H1 (cell line): ENCODE results near the gene SS18L1. TPM values are rescaled to one million over a fixed set of nuclear protein-coding genes. Genes with fewer than 3 reads are reported as not detected.
A peak's percentile ranks its signal among the peaks of the same experiment; 100 is the strongest.

Experiments
- CTCF ChIA-PET: fragments of 300-600 bp; sonication (Branson Sonifier 250); formaldehyde crosslinking; loops from one replicate; lab custom pipeline; 2021; ENCODE audit not compliant: partially characterized antibody; lab: Charles Lee
- POLR2A ChIA-PET: fragments of 300-600 bp; sonication (Branson Sonifier 250); formaldehyde crosslinking; loops from one replicate; lab custom pipeline; 2021; ENCODE audit warnings: inconsistent platforms; ENCODE audit not compliant: partially characterized antibody; lab: Charles Lee
- DNase-seq, 2 experiments: peaks; one replicate each; pipeline versions ENCODE4 v3.0.0 to v3.0.0-alpha.2; 2010 to 2022; ENCODE audit warnings: low spot score in 2 of 2, low read depth in 1 of 2, mixed read lengths in 1 of 2
- FAIRE-seq: peaks from 2 replicates; lab custom pipeline; 2011; peaks lifted over from hg19 to GRCh38; lab: Jason Lieb, UNC
- H2AFZ ChIP-seq: 2 replicates; pipeline ENCODE4 v1.8.1; 2012; ENCODE audit warnings: low read length, inconsistent platforms
- H2AK5ac ChIP-seq: 2 replicates; pipeline ENCODE4 v1.6.1; 2013; ENCODE audit warnings: low read depth, low read length
- H2BK120ac ChIP-seq: replicated peaks from 2 replicates; pipeline ENCODE3; 2013; ENCODE audit warnings: low read depth, low read length, inconsistent platforms
- H2BK12ac ChIP-seq: 2 replicates; pipeline ENCODE4 v1.6.1; 2013; ENCODE audit warnings: low read depth, low read length
- H2BK15ac ChIP-seq: 2 replicates; pipeline ENCODE4 v1.6.1; 2013; ENCODE audit warnings: low read length
- H2BK20ac ChIP-seq: 2 replicates; pipeline ENCODE4 v1.6.1; 2013; ENCODE audit warnings: low read length
- H2BK5ac ChIP-seq: 2 replicates; pipeline ENCODE4 v1.6.1; 2013; ENCODE audit warnings: low read depth, low read length
- H3K14ac ChIP-seq: 2 replicates; pipeline ENCODE4 v1.6.1; 2013; ENCODE audit warnings: inconsistent platforms; ENCODE audit not compliant: insufficient read length
- H3K18ac ChIP-seq: 2 replicates; pipeline ENCODE4 v1.6.1; 2013; ENCODE audit warnings: low read length; ENCODE audit errors: extremely low read depth
- H3K23ac ChIP-seq: 2 replicates; pipeline ENCODE4 v1.6.1; 2013; ENCODE audit warnings: inconsistent platforms; ENCODE audit not compliant: insufficient read length
- H3K23me2 ChIP-seq: 2 replicates; pipeline ENCODE4 v1.6.1; 2013; ENCODE audit warnings: low read depth, low read length
- H3K27ac ChIP-seq: 2 replicates; pipeline ENCODE4 v1.6.1; 2011; ENCODE audit warnings: low read depth, low read length, inconsistent platforms
- H3K27me3 ChIP-seq, 4 experiments: replicated peaks in 1 of 4; 1 replicate in 1 of 4; 2 replicates in 3 of 4; pipeline versions ENCODE4 v1.6.1 to v1.8.1; 2011 to 2013; ENCODE audit warnings: low read length in 3 of 4, mild to moderate bottlenecking in 3 of 4, inconsistent platforms in 2 of 4, mixed read lengths in 2 of 4, moderate library complexity in 1 of 4; ENCODE audit not compliant: control insufficient read depth in 3 of 4, insufficient read depth in 3 of 4; ENCODE audit errors: extremely low read depth in 1 of 4
- H3K36me3 ChIP-seq, 4 experiments: 2 replicates each; pipeline versions ENCODE4 v1.6.1 to v1.8.1; 2011 to 2013; ENCODE audit warnings: mild to moderate bottlenecking in 4 of 4, low read length in 3 of 4, moderate library complexity in 2 of 4, control low read depth in 1 of 4, inconsistent platforms in 1 of 4; ENCODE audit not compliant: insufficient read depth in 4 of 4, control insufficient read depth in 2 of 4
- H3K4ac ChIP-seq: replicated peaks from 2 replicates; pipeline ENCODE3; 2013; ENCODE audit warnings: low read length, low read depth, mixed read lengths, inconsistent platforms; ENCODE audit not compliant: insufficient read length
- H3K4me1 ChIP-seq, 4 experiments: replicated peaks in 1 of 4; 1 replicate in 1 of 4; 2 replicates in 3 of 4; pipeline versions ENCODE4 v1.6.1 to v1.8.1; 2011 to 2013; ENCODE audit warnings: low read length in 3 of 4, inconsistent platforms in 2 of 4, mixed read lengths in 1 of 4; ENCODE audit not compliant: insufficient read depth in 4 of 4, control insufficient read depth in 3 of 4
- H3K4me2 ChIP-seq, 2 experiments: 2 replicates each; pipeline versions ENCODE4 v1.6.1 to v1.8.1; 2011 to 2013; ENCODE audit warnings: low read depth in 2 of 2, low read length in 2 of 2, control low read depth in 1 of 2, inconsistent platforms in 1 of 2, mild to moderate bottlenecking in 1 of 2; ENCODE audit not compliant: insufficient read depth in 1 of 2
- H3K4me3 ChIP-seq, 4 experiments: fragments of 200-600, 300-600 bp in 1 of 4; sonication (generic), shearing (Covaris generic), sonication (Bioruptor Twin) in 1 of 4; 2 replicates each; pipeline versions ENCODE4 v1.5.1 to v1.8.1; 2011 to 2016; ENCODE audit warnings: low read length in 4 of 4, low read depth in 3 of 4, control low read depth in 2 of 4, inconsistent platforms in 2 of 4, mild to moderate bottlenecking in 2 of 4, mixed read lengths in 1 of 4, moderate library complexity in 1 of 4; ENCODE audit not compliant: insufficient read depth in 2 of 4; ENCODE audit errors: extremely low read depth in 1 of 4
- H3K56ac ChIP-seq: replicated peaks from 2 replicates; pipeline ENCODE3; 2013; ENCODE audit warnings: low read depth, mild to moderate bottlenecking, mixed read lengths, low read length, inconsistent platforms; ENCODE audit not compliant: insufficient read length
- H3K79me1 ChIP-seq: 2 replicates; pipeline ENCODE4 v1.6.1; 2013; ENCODE audit warnings: low read depth, low read length, control low read depth
- H3K79me2 ChIP-seq, 2 experiments: 2 replicates each; pipeline versions ENCODE4 v1.6.1 to v1.8.1; 2012 to 2013; ENCODE audit warnings: low read length in 2 of 2, mild to moderate bottlenecking in 2 of 2, inconsistent platforms in 1 of 2; ENCODE audit not compliant: insufficient read depth in 2 of 2, control insufficient read depth in 1 of 2
- H3K9ac ChIP-seq, 4 experiments: replicated peaks in 1 of 4; 1 replicate in 1 of 4; 2 replicates in 3 of 4; pipeline versions ENCODE4 v1.6.1 to v1.8.1; 2011 to 2013; ENCODE audit warnings: low read depth in 3 of 4, low read length in 3 of 4, control low read depth in 2 of 4, mild to moderate bottlenecking in 2 of 4, moderate library complexity in 2 of 4, inconsistent platforms in 1 of 4; ENCODE audit errors: extremely low read depth in 1 of 4
- H3K9me3 ChIP-seq, 2 experiments: 2 replicates each; pipeline versions ENCODE4 v1.6.1 to v1.8.1; 2012 to 2013; ENCODE audit warnings: mild to moderate bottlenecking in 2 of 2, moderate library complexity in 2 of 2, control low read depth in 1 of 2, inconsistent platforms in 1 of 2, low read depth in 1 of 2, low read length in 1 of 2, mixed read lengths in 1 of 2; ENCODE audit not compliant: insufficient read depth in 2 of 2
- H4K20me1 ChIP-seq, 2 experiments: replicated peaks in 1 of 2; 2 replicates each; pipeline versions ENCODE3 to v1.8.1; 2011 to 2013; ENCODE audit warnings: inconsistent platforms in 2 of 2, low read length in 2 of 2, mild to moderate bottlenecking in 1 of 2; ENCODE audit not compliant: insufficient read depth in 2 of 2, control insufficient read depth in 1 of 2
- H4K5ac ChIP-seq: 2 replicates; pipeline ENCODE4 v1.6.1; 2013; ENCODE audit warnings: low read length, low read depth, mixed read lengths, inconsistent platforms; ENCODE audit not compliant: insufficient read length
- H4K8ac ChIP-seq: 2 replicates; pipeline ENCODE4 v1.8.0; 2013; ENCODE audit warnings: mild to moderate bottlenecking, moderate library complexity, low read length, inconsistent platforms; ENCODE audit not compliant: insufficient read depth; ENCODE audit errors: extremely low read depth
- H4K91ac ChIP-seq: replicated peaks from 2 replicates; pipeline ENCODE3; 2013; ENCODE audit warnings: low read length, mixed read lengths, inconsistent platforms; ENCODE audit not compliant: insufficient read length
- WGBS, 2 experiments: shearing (Covaris generic) in 1 of 2; methylation state at CpG; one replicate each; pipeline versions ENCODE4 v1.1.6 to v1.1.7; 2013 to 2015; ENCODE audit warnings: low lambda C conversion rate in 2 of 2, mixed read lengths in 2 of 2, inconsistent platforms in 1 of 2, low coverage in 1 of 2, missing lambda C conversion rate in 1 of 2; ENCODE audit not compliant: insufficient replicate concordance in 2 of 2, insufficient coverage in 1 of 2, insufficient read length in 1 of 2; ENCODE audit errors: extremely low coverage in 1 of 2, missing lambda C conversion rate in 1 of 2; 5-methylcytosine and 5-hydroxymethylcytosine counted together
- polyA plus RNA-seq, 7 experiments: library from polyadenylated mRNA; depleted of rRNA in 3 of 7; stranded (reverse) in 5 of 7; unstranded in 2 of 7; fragments of >200 nt in 5 of 7; fragments of 200-250 nt in 2 of 7; gene quantifications; 1 replicate in 5 of 7; 2 replicates in 1 of 7; 4 replicates in 1 of 7; pipeline versions ENCODE4 v1.2.1 to v1.2.3, GENCODE V29; 2011 to 2013; ENCODE audit warnings: missing spikeins in 2 of 7, mixed read lengths in 2 of 7
- total RNA-seq: library from RNA; stranded (reverse); fragmentation: NEBNext Ultra II Directional; extraction: Animal tissue kit (Norgen Biotek cat#: 25700); gene quantifications from 2 replicates; pipeline ENCODE4 v1.2.1, GENCODE V29; 2021

The SS18L1 gene
- total and polyA plus RNA-seq, 2 of the 8 experiments (the other 6 are each of a cell fraction or from before 2014, with no cell fraction given): 28.4 to 29.7 TPM

GRCh38 chr20:62103508-62104233, 39.9 kb upstream of the SS18L1 start:
- no peak overlapping the region for H3K4me2 ChIP-seq
- FAIRE-seq (no peak), DNase-seq (no peak)
- no peak overlapping the region for H2BK15ac ChIP-seq
- H2BK12ac ChIP-seq: no peak overlapping the region
- H3K56ac ChIP-seq: no peak overlapping the region
- no peaks in the 10 kb centered on the region; a peak in 1 of 7 replicates for H3K4me1 ChIP-seq
- H2BK5ac ChIP-seq: no peak overlapping the region
- no peak overlapping the region for H3K18ac ChIP-seq
- ChIA-PET CTCF (interaction anchor here (1.0 to 1.3 kb wide), 4 partner anchors 11 to 93 kb away, joined by 3 to 4 read pairs (median 3); no protein-coding TSS in a partner anchor), POLR2A (interaction anchor here (0.6 to 4.4 kb wide), 4 partner anchors 18 to 207 kb away, joined by 3 to 30 read pairs (median 6); partner anchors contain the start of gene LSM14B)
- no peaks in the 10 kb centered on the region for H4K20me1 ChIP-seq
- no peak overlapping the region for H3K4ac ChIP-seq
- H2BK120ac ChIP-seq: no peak overlapping the region
- H3K9me3 ChIP-seq: peaks cover 7 to 22% of the 10 kb centered on the region in 2 experiments
- 0 out of 2 replicates have a peak overlapping the region, but pooled peaks have one; percentile 14 for H4K8ac ChIP-seq
- H4K91ac ChIP-seq: no peak overlapping the region
- no peak overlapping the region for H3K23ac ChIP-seq
- peaks cover 4% of the 10 kb centered on the region; the same call in 1 of the 2 replicates for H3K23me2 ChIP-seq
- H2AFZ ChIP-seq: no peak overlapping the region
- H3K36me3 ChIP-seq: no peaks in the 10 kb centered on the region
- peaks cover 0 to 3% (median under 1%) of the 10 kb centered on the region in 4 experiments; a peak in 2 of 7 replicates for H3K27me3 ChIP-seq
- H3K79me1 ChIP-seq: no peaks in the 10 kb centered on the region
- no peak overlapping the region for H3K4me3 ChIP-seq
- H3K79me2 ChIP-seq: no peaks in the 10 kb centered on the region
- H2AK5ac ChIP-seq: no peak overlapping the region
- WGBS, 2 experiments: 91% methylated on average over 21 of the region's 21 CpGs; no CpG with 5 or more reads in 1 of the 2 experiments
- H3K27ac ChIP-seq: no peak overlapping the region
- no peak overlapping the region for H3K14ac ChIP-seq
- no peak overlapping the region for H2BK20ac ChIP-seq
- H4K5ac ChIP-seq: no peak overlapping the region
- no peak overlapping the region for H3K9ac ChIP-seq
